HEK293T (cell line): Measurements from ENCODE around the gene BICD2.

Experiments
- ARNT ChIP-seq: fragments of 450-650 bp; IDR thresholded peaks from 2 replicates; pipeline ENCODE4 v1.6.1; 2017; ENCODE audit warnings: mild to moderate bottlenecking
- BHLHE40 ChIP-seq: fragments of 450-650 bp; IDR thresholded peaks from 2 replicates; pipeline ENCODE4 v1.6.1; 2016; ENCODE audit warnings: mild to moderate bottlenecking, moderate library complexity, borderline replicate concordance
- FOXA1 ChIP-seq: fragments of 450-650 bp; IDR thresholded peaks from 2 replicates; pipeline ENCODE4 v1.6.1; 2016; ENCODE audit warnings: mild to moderate bottlenecking
- FOXM1 ChIP-seq: fragments of 450-650 bp; IDR thresholded peaks from 2 replicates; pipeline ENCODE4 v1.6.1; 2017; ENCODE audit warnings: mild to moderate bottlenecking, borderline replicate concordance
- LEF1 ChIP-seq: fragments of 450-650 bp; IDR thresholded peaks from 2 replicates; pipeline ENCODE4 v1.6.1; 2017; ENCODE audit warnings: mild to moderate bottlenecking, borderline replicate concordance
- NFRKB ChIP-seq: fragments of 450-650 bp; IDR thresholded peaks from 2 replicates; pipeline ENCODE4 v1.6.1; 2016; ENCODE audit warnings: mild to moderate bottlenecking, moderate library complexity
- SP1 ChIP-seq: fragments of 450-650 bp; IDR thresholded peaks from 2 replicates; pipeline ENCODE4 v1.6.1; 2017
- ZNF384 ChIP-seq: fragments of 450-650 bp; IDR thresholded peaks from 2 replicates; pipeline ENCODE4 v1.6.1; 2016

GRCh38 chr9:92795598-92796336, 31.1 kb upstream of the BICD2 start:
- TF ChIP-seq LEF1 (no peak), FOXA1 (no peak), ARNT (no peak), SP1 (no peak), FOXM1 (no peak), ZNF384 (no peak), BHLHE40 (no peak), NFRKB (no peak)
